ENCODE results near the gene CNTRL.

Gene CNTRL

GRCh38 chr9:121183666-121184423 lies 109.1 kb downstream of the CNTRL start:
- DNase-seq, result no peak

- no peak for DNase-seq
These were observed 109.7 kb downstream of the CNTRL start for GRCh38 chr9:121184463-121184862.

- DNase-seq, result no peak
These were observed 110.5 kb downstream of the CNTRL start for GRCh38 chr9:121185178-121185745.

- DNase-seq, result no peak
These were observed 111.1 kb downstream of the CNTRL start for GRCh38 chr9:121185774-121186403.

GRCh38 chr9:121187636-121188305 lies 113.0 kb downstream of the CNTRL start:
- no peak for DNase-seq

- no peak for DNase-seq
These were observed 114.3 kb downstream of the CNTRL start for GRCh38 chr9:121189006-121189405.

- DNase-seq, result no peak
These were observed 114.9 kb downstream of the CNTRL start for GRCh38 chr9:121189660-121190059.

GRCh38 chr9:121191235-121191634 lies 116.5 kb downstream of the CNTRL start:
- no peak for DNase-seq

GRCh38 chr9:121192518-121192917 lies 117.8 kb downstream of the CNTRL start:
- no peak for DNase-seq

GRCh38 chr9:121192959-121193640 lies 118.3 kb downstream of the CNTRL start:
- DNase-seq, result no peak

GRCh38 chr9:121194730-121195129 lies 120.0 kb downstream of the CNTRL start:
- no peak for DNase-seq

GRCh38 chr9:121196389-121196788 lies 121.6 kb downstream of the CNTRL start:
- DNase-seq, result no peak

GRCh38 chr9:121197132-121197531 lies 122.4 kb downstream of the CNTRL start:
- DNase-seq, result no peak

- DNase-seq, result no peak
These were observed 123.8 kb downstream of the CNTRL start for GRCh38 chr9:121198512-121199042.

- no peak for DNase-seq
These were observed 125.2 kb downstream of the CNTRL start for GRCh38 chr9:121199921-121200320.

GRCh38 chr9:121200356-121200755 lies 125.6 kb downstream of the CNTRL start:
- DNase-seq, result no peak

GRCh38 chr9:121201045-121201737 lies 126.4 kb downstream of the CNTRL start:
- DNase-seq, result peak; percentile 52 to 64

- peak; percentile 99 to 100 for DNase-seq
These were observed 127.2 kb downstream of the CNTRL start, which contains the start of gene RAB14 for GRCh38 chr9:121201738-121202533. RAB14 (minus strand) TSS chr9:121201869; CDS start chr9:121193412, 8,457 bp downstream.

GRCh38 chr9:121204121-121204520 lies 129.4 kb downstream of the CNTRL start:
- DNase-seq, result no peak

GRCh38 chr9:121204611-121205010 lies 129.9 kb downstream of the CNTRL start:
- DNase-seq, result no peak
